WTC11 (cell line): ENCODE measurements around the gene MOB2.

Experiments
- ATF1 ChIP-seq: sonication (generic); formaldehyde crosslinking; IDR thresholded peaks from 2 replicates; pipeline ENCODE4 v1.8.1; 2023; ENCODE audit warnings: mild to moderate bottlenecking, moderate library complexity, missing genetic modification reagents
- FOXJ3 ChIP-seq: sonication (generic); formaldehyde crosslinking; IDR thresholded peaks from 2 replicates; pipeline ENCODE4 v1.9.0; 2021; ENCODE audit warnings: missing genetic modification reagents, mild to moderate bottlenecking, borderline replicate concordance
- FOXK1 ChIP-seq: sonication (generic); formaldehyde crosslinking; IDR thresholded peaks from 2 replicates; pipeline ENCODE4 v1.8.0; 2022; ENCODE audit warnings: mild to moderate bottlenecking, moderate library complexity, missing genetic modification reagents
- NFYB ChIP-seq: sonication (generic); formaldehyde crosslinking; conservative IDR thresholded peaks from 2 replicates; pipeline ENCODE4 v1.8.0; 2022; ENCODE audit warnings: low read depth, missing genetic modification reagents
- RORB ChIP-seq: fragments of 250-450 bp; sonication (Bioruptor Pico); IDR thresholded peaks from 2 replicates; pipeline ENCODE4 v1.9.0; 2021; ENCODE audit warnings: mild to moderate bottlenecking
- SMAD3 ChIP-seq: sonication (generic); formaldehyde crosslinking; IDR thresholded peaks from 2 replicates; pipeline ENCODE4 v1.8.0; 2022; ENCODE audit warnings: missing genetic modification reagents, mild to moderate bottlenecking, borderline replicate concordance
- TF ChIP-seq, protein P1 (sequence below): fragments of 200-600 bp; IDR thresholded peaks from 2 replicates; pipeline ENCODE4 v1.8.0; 2022; ENCODE audit warnings: antibody characterized with exemption
- TF ChIP-seq, protein P2 (sequence below): sonication (generic); formaldehyde crosslinking; IDR thresholded peaks from 2 replicates; pipeline ENCODE4 v1.8.0; 2022; ENCODE audit warnings: mild to moderate bottlenecking, missing genetic modification reagents
- TF ChIP-seq, protein P3 (sequence below): sonication (generic); formaldehyde crosslinking; IDR thresholded peaks from 2 replicates; pipeline ENCODE4 v1.8.0; 2023; ENCODE audit warnings: mild to moderate bottlenecking, missing genetic modification reagents
- TF ChIP-seq, protein P4 (sequence below): sonication (generic); formaldehyde crosslinking; conservative IDR thresholded peaks from 2 replicates; pipeline ENCODE4 v1.8.1; 2022; ENCODE audit warnings: mild to moderate bottlenecking, missing genetic modification reagents
- TF ChIP-seq, protein P5 (sequence below): sonication (generic); formaldehyde crosslinking; IDR thresholded peaks from 2 replicates; pipeline ENCODE4 v1.8.1; 2023; ENCODE audit warnings: mild to moderate bottlenecking, missing genetic modification reagents
- TF ChIP-seq, protein P6 (sequence below): sonication (generic); formaldehyde crosslinking; conservative IDR thresholded peaks from 2 replicates; pipeline ENCODE4 v1.8.1; 2023; ENCODE audit warnings: mild to moderate bottlenecking, low read depth, missing genetic modification reagents, moderate library complexity
- TF ChIP-seq, protein P7 (sequence below): sonication (generic); formaldehyde crosslinking; IDR thresholded peaks from 2 replicates; pipeline ENCODE4 v1.8.0; 2023; ENCODE audit warnings: missing genetic modification reagents, mild to moderate bottlenecking, borderline replicate concordance
- TF ChIP-seq, protein P8 (sequence below): sonication (generic); formaldehyde crosslinking; IDR thresholded peaks from 2 replicates; pipeline ENCODE4 v1.8.1; 2022; ENCODE audit warnings: low read depth, mild to moderate bottlenecking, moderate library complexity, missing genetic modification reagents, borderline replicate concordance

DNA sequence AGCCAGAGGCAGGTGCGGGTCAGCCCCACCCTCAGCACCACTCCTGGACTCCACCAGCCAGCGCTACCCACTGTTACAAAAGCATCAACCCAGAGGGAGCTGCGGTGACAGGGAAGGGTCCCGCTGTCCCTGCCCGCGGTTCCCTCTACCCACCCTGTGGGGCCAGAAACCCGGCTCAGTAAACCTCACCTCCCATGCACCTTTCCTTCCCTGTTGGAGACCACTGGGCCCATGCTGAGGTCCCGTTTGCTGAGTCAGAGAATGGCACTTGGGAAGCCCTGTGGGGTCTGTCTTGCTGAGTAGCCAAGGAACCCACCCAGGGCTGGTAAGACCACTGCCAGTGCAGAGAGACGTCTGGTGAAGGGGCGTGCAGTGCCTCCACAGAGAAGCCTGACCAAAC is 42.1 kb upstream of the MOB2 start:
- TF ChIP-seq SMAD3 (CRISPR knock-in tag) (no peak), FOXJ3 (CRISPR knock-in tag) (no peak), ATF1 (CRISPR knock-in tag) (no peak), FOXK1 (no peak), NFYB (CRISPR knock-in tag) (no peak), RORB (CRISPR knock-in tag) (no peak)
- TF ChIP-seq, protein P1, sequence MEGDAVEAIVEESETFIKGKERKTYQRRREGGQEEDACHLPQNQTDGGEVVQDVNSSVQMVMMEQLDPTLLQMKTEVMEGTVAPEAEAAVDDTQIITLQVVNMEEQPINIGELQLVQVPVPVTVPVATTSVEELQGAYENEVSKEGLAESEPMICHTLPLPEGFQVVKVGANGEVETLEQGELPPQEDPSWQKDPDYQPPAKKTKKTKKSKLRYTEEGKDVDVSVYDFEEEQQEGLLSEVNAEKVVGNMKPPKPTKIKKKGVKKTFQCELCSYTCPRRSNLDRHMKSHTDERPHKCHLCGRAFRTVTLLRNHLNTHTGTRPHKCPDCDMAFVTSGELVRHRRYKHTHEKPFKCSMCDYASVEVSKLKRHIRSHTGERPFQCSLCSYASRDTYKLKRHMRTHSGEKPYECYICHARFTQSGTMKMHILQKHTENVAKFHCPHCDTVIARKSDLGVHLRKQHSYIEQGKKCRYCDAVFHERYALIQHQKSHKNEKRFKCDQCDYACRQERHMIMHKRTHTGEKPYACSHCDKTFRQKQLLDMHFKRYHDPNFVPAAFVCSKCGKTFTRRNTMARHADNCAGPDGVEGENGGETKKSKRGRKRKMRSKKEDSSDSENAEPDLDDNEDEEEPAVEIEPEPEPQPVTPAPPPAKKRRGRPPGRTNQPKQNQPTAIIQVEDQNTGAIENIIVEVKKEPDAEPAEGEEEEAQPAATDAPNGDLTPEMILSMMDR: no peak
- TF ChIP-seq, protein P2, sequence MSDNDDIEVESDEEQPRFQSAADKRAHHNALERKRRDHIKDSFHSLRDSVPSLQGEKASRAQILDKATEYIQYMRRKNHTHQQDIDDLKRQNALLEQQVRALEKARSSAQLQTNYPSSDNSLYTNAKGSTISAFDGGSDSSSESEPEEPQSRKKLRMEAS (CRISPR knock-in tag): no peak
- TF ChIP-seq, protein P3, sequence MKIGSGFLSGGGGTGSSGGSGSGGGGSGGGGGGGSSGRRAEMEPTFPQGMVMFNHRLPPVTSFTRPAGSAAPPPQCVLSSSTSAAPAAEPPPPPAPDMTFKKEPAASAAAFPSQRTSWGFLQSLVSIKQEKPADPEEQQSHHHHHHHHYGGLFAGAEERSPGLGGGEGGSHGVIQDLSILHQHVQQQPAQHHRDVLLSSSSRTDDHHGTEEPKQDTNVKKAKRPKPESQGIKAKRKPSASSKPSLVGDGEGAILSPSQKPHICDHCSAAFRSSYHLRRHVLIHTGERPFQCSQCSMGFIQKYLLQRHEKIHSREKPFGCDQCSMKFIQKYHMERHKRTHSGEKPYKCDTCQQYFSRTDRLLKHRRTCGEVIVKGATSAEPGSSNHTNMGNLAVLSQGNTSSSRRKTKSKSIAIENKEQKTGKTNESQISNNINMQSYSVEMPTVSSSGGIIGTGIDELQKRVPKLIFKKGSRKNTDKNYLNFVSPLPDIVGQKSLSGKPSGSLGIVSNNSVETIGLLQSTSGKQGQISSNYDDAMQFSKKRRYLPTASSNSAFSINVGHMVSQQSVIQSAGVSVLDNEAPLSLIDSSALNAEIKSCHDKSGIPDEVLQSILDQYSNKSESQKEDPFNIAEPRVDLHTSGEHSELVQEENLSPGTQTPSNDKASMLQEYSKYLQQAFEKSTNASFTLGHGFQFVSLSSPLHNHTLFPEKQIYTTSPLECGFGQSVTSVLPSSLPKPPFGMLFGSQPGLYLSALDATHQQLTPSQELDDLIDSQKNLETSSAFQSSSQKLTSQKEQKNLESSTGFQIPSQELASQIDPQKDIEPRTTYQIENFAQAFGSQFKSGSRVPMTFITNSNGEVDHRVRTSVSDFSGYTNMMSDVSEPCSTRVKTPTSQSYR (CRISPR knock-in tag): no peak
- TF ChIP-seq, protein P4, sequence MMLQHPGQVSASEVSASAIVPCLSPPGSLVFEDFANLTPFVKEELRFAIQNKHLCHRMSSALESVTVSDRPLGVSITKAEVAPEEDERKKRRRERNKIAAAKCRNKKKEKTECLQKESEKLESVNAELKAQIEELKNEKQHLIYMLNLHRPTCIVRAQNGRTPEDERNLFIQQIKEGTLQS (CRISPR knock-in tag): no peak
- TF ChIP-seq, protein P5, sequence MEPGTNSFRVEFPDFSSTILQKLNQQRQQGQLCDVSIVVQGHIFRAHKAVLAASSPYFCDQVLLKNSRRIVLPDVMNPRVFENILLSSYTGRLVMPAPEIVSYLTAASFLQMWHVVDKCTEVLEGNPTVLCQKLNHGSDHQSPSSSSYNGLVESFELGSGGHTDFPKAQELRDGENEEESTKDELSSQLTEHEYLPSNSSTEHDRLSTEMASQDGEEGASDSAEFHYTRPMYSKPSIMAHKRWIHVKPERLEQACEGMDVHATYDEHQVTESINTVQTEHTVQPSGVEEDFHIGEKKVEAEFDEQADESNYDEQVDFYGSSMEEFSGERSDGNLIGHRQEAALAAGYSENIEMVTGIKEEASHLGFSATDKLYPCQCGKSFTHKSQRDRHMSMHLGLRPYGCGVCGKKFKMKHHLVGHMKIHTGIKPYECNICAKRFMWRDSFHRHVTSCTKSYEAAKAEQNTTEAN: no peak
- TF ChIP-seq, protein P6, sequence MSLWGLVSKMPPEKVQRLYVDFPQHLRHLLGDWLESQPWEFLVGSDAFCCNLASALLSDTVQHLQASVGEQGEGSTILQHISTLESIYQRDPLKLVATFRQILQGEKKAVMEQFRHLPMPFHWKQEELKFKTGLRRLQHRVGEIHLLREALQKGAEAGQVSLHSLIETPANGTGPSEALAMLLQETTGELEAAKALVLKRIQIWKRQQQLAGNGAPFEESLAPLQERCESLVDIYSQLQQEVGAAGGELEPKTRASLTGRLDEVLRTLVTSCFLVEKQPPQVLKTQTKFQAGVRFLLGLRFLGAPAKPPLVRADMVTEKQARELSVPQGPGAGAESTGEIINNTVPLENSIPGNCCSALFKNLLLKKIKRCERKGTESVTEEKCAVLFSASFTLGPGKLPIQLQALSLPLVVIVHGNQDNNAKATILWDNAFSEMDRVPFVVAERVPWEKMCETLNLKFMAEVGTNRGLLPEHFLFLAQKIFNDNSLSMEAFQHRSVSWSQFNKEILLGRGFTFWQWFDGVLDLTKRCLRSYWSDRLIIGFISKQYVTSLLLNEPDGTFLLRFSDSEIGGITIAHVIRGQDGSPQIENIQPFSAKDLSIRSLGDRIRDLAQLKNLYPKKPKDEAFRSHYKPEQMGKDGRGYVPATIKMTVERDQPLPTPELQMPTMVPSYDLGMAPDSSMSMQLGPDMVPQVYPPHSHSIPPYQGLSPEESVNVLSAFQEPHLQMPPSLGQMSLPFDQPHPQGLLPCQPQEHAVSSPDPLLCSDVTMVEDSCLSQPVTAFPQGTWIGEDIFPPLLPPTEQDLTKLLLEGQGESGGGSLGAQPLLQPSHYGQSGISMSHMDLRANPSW (CRISPR knock-in tag): no peak
- TF ChIP-seq, protein P7, sequence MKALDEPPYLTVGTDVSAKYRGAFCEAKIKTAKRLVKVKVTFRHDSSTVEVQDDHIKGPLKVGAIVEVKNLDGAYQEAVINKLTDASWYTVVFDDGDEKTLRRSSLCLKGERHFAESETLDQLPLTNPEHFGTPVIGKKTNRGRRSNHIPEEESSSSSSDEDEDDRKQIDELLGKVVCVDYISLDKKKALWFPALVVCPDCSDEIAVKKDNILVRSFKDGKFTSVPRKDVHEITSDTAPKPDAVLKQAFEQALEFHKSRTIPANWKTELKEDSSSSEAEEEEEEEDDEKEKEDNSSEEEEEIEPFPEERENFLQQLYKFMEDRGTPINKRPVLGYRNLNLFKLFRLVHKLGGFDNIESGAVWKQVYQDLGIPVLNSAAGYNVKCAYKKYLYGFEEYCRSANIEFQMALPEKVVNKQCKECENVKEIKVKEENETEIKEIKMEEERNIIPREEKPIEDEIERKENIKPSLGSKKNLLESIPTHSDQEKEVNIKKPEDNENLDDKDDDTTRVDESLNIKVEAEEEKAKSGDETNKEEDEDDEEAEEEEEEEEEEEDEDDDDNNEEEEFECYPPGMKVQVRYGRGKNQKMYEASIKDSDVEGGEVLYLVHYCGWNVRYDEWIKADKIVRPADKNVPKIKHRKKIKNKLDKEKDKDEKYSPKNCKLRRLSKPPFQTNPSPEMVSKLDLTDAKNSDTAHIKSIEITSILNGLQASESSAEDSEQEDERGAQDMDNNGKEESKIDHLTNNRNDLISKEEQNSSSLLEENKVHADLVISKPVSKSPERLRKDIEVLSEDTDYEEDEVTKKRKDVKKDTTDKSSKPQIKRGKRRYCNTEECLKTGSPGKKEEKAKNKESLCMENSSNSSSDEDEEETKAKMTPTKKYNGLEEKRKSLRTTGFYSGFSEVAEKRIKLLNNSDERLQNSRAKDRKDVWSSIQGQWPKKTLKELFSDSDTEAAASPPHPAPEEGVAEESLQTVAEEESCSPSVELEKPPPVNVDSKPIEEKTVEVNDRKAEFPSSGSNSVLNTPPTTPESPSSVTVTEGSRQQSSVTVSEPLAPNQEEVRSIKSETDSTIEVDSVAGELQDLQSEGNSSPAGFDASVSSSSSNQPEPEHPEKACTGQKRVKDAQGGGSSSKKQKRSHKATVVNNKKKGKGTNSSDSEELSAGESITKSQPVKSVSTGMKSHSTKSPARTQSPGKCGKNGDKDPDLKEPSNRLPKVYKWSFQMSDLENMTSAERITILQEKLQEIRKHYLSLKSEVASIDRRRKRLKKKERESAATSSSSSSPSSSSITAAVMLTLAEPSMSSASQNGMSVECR: no peak
- TF ChIP-seq, protein P8, sequence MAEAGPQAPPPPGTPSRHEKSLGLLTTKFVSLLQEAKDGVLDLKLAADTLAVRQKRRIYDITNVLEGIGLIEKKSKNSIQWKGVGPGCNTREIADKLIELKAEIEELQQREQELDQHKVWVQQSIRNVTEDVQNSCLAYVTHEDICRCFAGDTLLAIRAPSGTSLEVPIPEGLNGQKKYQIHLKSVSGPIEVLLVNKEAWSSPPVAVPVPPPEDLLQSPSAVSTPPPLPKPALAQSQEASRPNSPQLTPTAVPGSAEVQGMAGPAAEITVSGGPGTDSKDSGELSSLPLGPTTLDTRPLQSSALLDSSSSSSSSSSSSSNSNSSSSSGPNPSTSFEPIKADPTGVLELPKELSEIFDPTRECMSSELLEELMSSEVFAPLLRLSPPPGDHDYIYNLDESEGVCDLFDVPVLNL (CRISPR knock-in tag): no peak
